Spleen (tissue), 7 donors: Measurements from ENCODE around the gene CTRL.

Source experiments
- POLR2A ChIP-seq, 3 donors: fragments of 450-650 bp; IDR thresholded peaks; one replicate each; pipeline ENCODE4 v1.5.1; 2017; ENCODE audit warnings: antibody characterized with exemption in 3 of 3, mild to moderate bottlenecking in 1 of 3
- POLR2AphosphoS5 ChIP-seq, 3 donors: sonication (generic); formaldehyde crosslinking; IDR thresholded peaks; one replicate each; pipeline ENCODE4 v1.5.1; 2017; ENCODE audit warnings: antibody characterized with exemption in 3 of 3
- TF ChIP-seq, protein P1 (sequence below), 11 experiments: fragments of 200-600 bp in 7 of 11; fragments of 450-650 bp in 4 of 11; sonication (generic) in 4 of 11; IDR thresholded peaks in 8 of 11; conservative IDR thresholded peaks in 3 of 11; 1 replicate in 7 of 11; 2 replicates in 4 of 11; pipeline versions ENCODE4 v1.4.0 to v1.8.0; 2016 to 2021; ENCODE audit warnings: antibody characterized with exemption in 11 of 11, inconsistent platforms in 4 of 11, mild to moderate bottlenecking in 1 of 11
- donor health status: DM: no; HTN: no; CAD: no; lungs with moderate emphysema.
- donor health status: DM: no; HTN: no; CAD: no.
- donor health status: DM: no; HTN: no; CAD: no.

DNA sequence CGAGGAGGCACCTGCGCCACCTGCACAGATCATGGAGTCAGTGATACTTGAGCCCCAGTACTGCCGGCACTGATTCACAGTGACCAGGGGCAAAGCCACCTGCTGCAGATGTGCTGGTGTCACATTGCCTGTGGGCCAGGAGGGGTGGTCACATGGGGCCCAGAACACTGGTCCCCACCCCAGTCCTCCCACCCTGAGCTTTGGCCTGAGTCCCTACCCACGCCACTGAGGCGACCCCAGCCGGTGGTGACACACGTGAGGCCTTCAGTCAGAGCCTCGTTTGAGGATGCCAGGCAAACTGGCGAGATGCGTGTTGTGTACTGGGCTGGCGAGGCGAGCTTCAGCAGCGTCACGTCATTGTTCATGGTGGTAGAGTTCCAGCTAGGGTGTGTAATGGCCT is 1.5 kb downstream of the CTRL start:
- TF ChIP-seq, protein P1, sequence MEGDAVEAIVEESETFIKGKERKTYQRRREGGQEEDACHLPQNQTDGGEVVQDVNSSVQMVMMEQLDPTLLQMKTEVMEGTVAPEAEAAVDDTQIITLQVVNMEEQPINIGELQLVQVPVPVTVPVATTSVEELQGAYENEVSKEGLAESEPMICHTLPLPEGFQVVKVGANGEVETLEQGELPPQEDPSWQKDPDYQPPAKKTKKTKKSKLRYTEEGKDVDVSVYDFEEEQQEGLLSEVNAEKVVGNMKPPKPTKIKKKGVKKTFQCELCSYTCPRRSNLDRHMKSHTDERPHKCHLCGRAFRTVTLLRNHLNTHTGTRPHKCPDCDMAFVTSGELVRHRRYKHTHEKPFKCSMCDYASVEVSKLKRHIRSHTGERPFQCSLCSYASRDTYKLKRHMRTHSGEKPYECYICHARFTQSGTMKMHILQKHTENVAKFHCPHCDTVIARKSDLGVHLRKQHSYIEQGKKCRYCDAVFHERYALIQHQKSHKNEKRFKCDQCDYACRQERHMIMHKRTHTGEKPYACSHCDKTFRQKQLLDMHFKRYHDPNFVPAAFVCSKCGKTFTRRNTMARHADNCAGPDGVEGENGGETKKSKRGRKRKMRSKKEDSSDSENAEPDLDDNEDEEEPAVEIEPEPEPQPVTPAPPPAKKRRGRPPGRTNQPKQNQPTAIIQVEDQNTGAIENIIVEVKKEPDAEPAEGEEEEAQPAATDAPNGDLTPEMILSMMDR (IDR thresholded peaks at IDR 0.05 in 8 of 11, conservative IDR thresholded peaks at IDR 0.05 in 3 of 11): no peak
- TF ChIP-seq POLR2A (IDR thresholded peaks at IDR 0.05) (no peak), POLR2AphosphoS5 (IDR thresholded peaks at IDR 0.05) (peak in 1 of 3 donors; percentile 56)
